ENCODE results near the gene SLC4A9. TPM values are rescaled to one million over a fixed set of nuclear protein-coding genes. Genes with fewer than 3 reads are reported as not detected.
A peak's percentile ranks its signal among the peaks of the same experiment; 100 is the strongest.

Gene SLC4A9
- total and polyA plus RNA-seq, 2 donors: 0.06 to 0.11 TPM

DNA sequence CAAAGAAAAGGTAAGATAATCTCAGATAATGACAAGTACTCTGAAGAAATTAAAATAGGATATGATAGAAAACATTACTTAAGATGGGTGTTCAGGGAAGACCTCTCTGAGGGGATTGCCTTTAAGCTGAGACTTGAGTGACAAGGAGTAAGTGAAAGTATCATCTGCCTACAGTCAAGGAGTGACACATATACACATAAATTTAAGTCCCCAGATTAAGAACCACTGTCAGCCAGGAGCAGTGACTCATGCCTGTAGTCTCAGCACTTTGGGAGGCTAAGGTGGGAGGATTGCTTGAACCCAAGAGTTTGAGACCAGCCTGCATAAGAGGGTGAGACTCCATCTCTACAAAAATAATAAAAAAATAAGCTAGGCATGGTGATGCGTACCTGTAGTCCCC, 22.0 kb downstream of the SLC4A9 start:
- Histone ChIP-seq H3K4me3 (ENCODE audit: low read depth, low read length) (no peak overlapping the region), H3K36me3 (ENCODE audit: insufficient read depth) (no peaks in the 10 kb centered on the region), H3K27ac (ENCODE audit: low read depth) (no peak overlapping the region), H3K4me1 (ENCODE audit: insufficient read depth) (no peaks in the 10 kb centered on the region)
- 93% methylated on average over 1 of the region's 1 CpG for WGBS
- no peak for DNase-seq (ENCODE audit: extremely low spot score)

DNA sequence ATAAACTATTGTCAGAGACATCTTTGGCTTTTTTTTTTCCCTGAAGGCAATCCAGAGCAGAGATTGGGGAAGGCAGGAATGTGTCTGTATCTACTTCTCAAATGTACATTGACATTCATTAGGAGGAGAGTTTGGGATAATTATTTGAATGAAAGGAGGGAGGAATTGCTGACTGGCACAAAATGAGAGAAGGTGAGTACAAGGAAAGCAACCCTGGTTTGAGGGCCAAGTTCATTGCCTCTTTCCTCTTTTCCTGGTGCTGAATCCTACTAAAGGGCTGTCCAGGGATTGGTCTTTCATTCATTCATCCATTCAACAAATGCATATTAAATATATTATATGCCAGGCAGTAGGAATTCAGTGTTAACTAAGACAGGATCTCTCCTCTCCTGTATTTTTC, 22.9 kb downstream of the SLC4A9 start:
- Histone ChIP-seq H3K27ac (ENCODE audit: low read depth) (no peak overlapping the region), H3K36me3 (ENCODE audit: insufficient read depth) (no peaks in the 10 kb centered on the region), H3K4me1 (ENCODE audit: insufficient read depth) (no peaks in the 10 kb centered on the region), H3K4me3 (ENCODE audit: low read depth, low read length) (no peak overlapping the region)
- no peak for DNase-seq (ENCODE audit: extremely low spot score)

DNA sequence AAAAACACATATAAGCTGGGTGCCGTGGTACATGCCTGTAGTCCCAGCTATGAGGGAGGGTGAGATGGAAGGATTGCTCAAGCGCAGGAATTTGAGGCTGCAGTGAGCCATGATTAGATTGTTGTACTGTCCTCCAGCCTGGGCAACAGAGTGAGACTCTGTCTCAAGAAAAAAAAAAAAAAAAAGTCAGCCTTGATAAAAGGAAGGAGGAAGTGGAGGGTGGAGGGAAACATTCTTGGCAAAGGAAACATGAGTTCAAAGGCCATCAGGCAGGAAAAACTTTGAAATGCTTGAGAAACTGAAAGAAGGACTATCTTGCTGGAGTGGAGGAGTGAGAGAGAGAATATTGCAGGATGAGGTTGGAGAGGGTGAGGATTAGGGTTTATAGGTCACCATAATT, 23.3 kb downstream of the SLC4A9 start:
- 84% methylated on average over 2 of the region's 2 CpGs for WGBS
- Histone ChIP-seq H3K4me1 (ENCODE audit: insufficient read depth) (no peaks in the 10 kb centered on the region), H3K27ac (ENCODE audit: low read depth) (no peak overlapping the region), H3K4me3 (ENCODE audit: low read depth, low read length) (no peak overlapping the region), H3K36me3 (ENCODE audit: insufficient read depth) (no peaks in the 10 kb centered on the region)
- no peak for DNase-seq (ENCODE audit: extremely low spot score)

DNA sequence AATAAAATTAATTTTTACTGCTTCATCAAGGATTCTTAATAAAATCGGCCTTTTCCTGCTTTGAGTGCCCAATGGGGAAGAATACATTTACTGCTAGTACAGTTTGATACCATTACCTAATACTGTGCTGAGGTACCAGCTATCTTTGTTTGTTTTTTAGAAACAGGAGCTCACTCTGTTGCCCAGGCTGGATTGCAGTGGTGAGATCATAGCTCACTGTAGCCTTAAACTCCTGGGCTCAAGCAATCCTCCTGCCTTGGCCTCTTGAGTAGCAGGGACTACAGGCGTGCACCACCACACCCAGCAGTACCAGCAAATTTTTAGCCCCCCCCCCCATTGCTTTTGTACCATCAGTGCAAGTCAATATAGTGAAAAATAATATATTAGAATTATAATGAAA, 28.1 kb downstream of the SLC4A9 start:
- Histone ChIP-seq H3K4me1 (ENCODE audit: insufficient read depth) (no peaks in the 10 kb centered on the region), H3K27ac (ENCODE audit: low read depth) (no peak overlapping the region), H3K36me3 (ENCODE audit: insufficient read depth) (no peaks in the 10 kb centered on the region), H3K4me3 (ENCODE audit: low read depth, low read length) (no peak overlapping the region)
- no peak for DNase-seq (ENCODE audit: extremely low spot score)
- WGBS: 88% methylated on average over 2 of the region's 2 CpGs

DNA sequence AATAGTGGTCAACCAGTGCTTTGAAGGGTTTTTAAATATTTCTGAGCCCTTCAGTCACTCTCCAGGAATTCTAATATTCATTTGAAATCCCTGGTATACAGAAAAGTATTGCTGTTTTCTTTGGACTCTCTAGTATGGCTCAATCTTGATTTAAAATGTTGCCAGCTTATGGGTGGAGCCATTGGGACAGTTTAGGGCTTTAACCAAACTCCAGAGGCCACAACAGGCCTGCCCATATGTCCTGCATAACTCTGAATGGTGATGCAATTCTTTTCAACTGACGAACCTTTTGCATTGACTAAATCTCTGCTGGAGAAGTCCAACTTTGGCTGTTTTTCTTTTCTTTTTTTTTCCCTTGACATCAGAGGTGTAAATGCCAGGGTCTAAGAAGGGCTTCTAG, 31.3 kb downstream of the SLC4A9 start:
- DNase-seq (ENCODE audit: extremely low spot score): no peak
- Histone ChIP-seq H3K4me3 (ENCODE audit: low read depth, low read length) (no peak overlapping the region), H3K36me3 (ENCODE audit: insufficient read depth) (no peaks in the 10 kb centered on the region), H3K4me1 (ENCODE audit: insufficient read depth) (no peaks in the 10 kb centered on the region), H3K27ac (ENCODE audit: low read depth) (no peak overlapping the region)
- 82% methylated on average over 1 of the region's 1 CpG for WGBS

DNA sequence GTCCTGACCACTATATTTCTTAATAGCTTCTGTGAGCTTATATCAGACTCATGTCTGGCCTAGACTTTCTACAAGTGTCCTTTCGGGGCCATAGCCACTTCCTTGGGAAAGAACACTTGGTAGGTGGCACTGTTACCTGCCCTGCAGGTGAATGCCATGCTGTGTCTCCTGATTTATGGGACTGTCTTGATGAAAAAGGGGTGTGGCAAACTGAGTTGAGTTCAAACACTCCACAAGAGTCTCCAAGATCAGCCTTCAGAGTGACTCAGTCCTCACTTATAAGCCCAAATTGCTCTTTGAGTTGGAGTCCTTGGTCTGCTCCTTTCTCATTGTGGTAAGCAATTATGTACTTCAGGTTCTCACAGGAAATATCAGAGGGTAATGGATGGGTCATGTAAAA, 31.7 kb downstream of the SLC4A9 start:
- no peak overlapping the region for H3K4me3 ChIP-seq (ENCODE audit: low read depth, low read length)
- H3K27ac ChIP-seq (ENCODE audit: low read depth): no peak overlapping the region
- no peaks in the 10 kb centered on the region for H3K36me3 ChIP-seq (ENCODE audit: insufficient read depth)
- no peak for DNase-seq (ENCODE audit: extremely low spot score)
- H3K4me1 ChIP-seq (ENCODE audit: insufficient read depth): no peaks in the 10 kb centered on the region
- 97% methylated on average over 1 of the region's 1 CpG for WGBS

DNA sequence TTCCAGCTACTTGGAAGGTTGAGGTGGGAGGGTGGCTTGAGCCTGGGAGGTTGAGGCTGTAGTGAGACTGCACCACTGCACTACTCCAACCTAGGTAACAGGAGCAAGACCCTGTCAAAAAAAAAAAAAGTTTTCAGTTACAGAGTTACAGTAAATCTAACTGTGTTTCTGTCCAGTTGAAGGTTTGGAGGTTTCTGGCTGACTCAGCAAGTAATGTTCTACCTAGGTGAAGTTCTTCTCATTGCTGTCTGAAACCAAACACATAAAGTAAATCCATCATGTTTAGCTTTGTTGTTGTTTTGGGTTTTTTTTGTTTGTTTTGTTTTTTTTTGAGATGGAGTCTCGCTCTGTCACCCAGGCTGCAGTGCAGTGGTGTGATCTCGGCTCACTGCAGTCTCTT, 33.7 kb downstream of the SLC4A9 start:
- Histone ChIP-seq H3K27ac (ENCODE audit: low read depth) (no peak overlapping the region), H3K36me3 (ENCODE audit: insufficient read depth) (no peaks in the 10 kb centered on the region), H3K4me1 (ENCODE audit: insufficient read depth) (no peaks in the 10 kb centered on the region), H3K4me3 (ENCODE audit: low read depth, low read length) (no peak overlapping the region)
- DNase-seq (ENCODE audit: extremely low spot score): no peak
- 99% methylated on average over 2 of the region's 2 CpGs for WGBS

DNA sequence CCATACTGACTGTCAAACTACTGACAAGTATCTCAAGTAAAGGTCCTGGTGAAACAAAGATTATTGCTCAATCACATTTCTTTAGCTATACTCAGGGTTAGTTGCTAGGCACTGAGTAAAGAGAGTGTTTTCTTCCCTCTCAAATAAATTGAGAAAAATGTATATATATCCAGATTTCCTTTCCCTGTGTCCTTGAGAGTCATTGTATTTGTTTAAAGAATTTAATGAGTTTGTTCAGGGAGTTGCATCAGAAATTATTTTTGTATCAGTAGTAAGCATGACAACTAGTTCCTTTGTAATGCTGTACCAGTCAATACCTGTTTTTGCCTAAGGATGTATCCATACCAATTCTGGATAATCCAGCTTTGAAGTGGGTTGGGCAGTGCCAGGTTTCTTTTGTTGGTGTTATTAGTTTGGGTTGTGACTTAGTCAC, 38.4 kb downstream of the SLC4A9 start:
- no peak overlapping the region for H3K27ac ChIP-seq (ENCODE audit: low read depth)
- no peaks in the 10 kb centered on the region for H3K36me3 ChIP-seq (ENCODE audit: insufficient read depth)
- no peak for DNase-seq (ENCODE audit: extremely low spot score)

DNA sequence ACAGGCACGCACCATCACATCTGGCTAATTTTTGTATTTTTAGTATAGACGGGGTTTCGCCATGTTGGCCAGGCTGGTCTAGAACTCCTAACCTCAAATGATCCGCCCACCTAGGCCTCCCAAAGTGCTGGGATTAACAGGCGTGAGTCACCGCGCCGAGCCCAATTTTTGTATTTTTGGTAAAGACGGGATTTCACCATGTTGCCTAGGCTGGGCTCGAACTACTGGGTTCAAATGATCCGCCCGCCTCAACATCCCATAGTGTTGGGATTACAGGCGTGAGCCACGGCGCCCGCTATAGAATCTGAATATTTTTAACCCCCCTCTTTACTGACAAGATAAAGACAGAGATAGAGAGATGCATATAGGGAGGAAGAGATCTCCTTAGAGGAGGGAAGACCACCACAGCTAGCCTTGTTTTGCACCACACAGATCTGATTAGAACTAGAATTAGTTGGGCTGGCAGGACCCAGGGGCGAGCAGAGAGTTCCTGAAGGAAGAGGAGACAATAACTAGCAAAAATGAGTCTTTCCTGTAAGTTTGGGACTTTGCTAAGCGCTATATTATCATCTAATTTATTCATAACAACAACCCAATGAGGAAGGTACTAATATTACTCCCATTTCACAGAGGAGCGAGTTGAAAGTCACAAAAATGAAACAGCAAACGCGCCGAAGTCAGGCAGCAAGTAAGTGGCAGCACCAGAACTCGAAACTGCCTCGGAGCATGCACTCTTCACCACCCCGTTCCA, 40.2 kb downstream of the SLC4A9 start:
- Histone ChIP-seq H3K4me3 (ENCODE audit: low read depth, low read length) (peak overlapping the region; percentile 50), H3K27ac (ENCODE audit: low read depth) (peak overlapping the region; percentile 79), H3K4me1 (ENCODE audit: insufficient read depth) (no peaks in the 10 kb centered on the region), H3K36me3 (ENCODE audit: insufficient read depth) (no peaks in the 10 kb centered on the region)
- DNase-seq (ENCODE audit: extremely low spot score): no peak
- WGBS: 34% methylated on average over 25 of the region's 25 CpGs

More for the DNA sequence above, 38.4 kb downstream of the SLC4A9 start:
- Histone ChIP-seq H3K4me3 (ENCODE audit: low read depth, low read length) (no peak overlapping the region), H3K4me1 (ENCODE audit: insufficient read depth) (no peaks in the 10 kb centered on the region)

DNA sequence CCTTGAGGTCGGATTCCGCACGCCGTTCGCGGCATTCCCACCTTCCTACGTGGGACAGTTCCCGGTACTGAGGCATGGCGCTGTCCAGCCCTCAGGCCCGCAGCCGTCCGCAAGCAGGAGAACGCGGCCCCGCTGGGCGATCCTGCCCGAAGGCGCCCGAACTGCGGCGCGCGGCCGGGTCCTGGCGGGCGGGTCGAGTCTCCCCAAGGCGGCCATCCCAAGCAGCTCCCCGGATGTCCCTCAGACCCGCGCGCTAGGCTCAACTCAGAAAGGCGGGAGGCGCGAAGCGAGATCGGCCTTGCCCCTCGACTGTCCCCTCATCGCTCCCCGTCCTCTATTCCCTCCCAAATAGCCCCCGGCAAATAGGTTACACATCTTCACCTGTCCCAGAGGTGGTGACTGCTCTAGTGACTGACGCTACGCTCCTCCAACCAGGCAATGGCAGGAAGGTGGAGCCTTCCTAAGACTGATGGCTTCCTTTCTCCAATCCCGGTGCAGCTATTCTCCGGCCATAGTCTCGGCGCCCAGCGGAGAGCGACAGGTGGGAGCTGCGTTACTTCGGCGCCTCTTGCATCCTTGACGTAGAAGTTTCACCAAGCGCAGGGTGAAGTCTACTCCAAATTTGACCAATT, 40.9 kb downstream of the SLC4A9 start:
- WGBS: under 1% methylated on average over 54 of the region's 54 CpGs
- no peaks in the 10 kb centered on the region for H3K4me1 ChIP-seq (ENCODE audit: insufficient read depth)
- H3K4me3 ChIP-seq (ENCODE audit: low read depth, low read length): peak overlapping the region; percentile 50

DNA sequence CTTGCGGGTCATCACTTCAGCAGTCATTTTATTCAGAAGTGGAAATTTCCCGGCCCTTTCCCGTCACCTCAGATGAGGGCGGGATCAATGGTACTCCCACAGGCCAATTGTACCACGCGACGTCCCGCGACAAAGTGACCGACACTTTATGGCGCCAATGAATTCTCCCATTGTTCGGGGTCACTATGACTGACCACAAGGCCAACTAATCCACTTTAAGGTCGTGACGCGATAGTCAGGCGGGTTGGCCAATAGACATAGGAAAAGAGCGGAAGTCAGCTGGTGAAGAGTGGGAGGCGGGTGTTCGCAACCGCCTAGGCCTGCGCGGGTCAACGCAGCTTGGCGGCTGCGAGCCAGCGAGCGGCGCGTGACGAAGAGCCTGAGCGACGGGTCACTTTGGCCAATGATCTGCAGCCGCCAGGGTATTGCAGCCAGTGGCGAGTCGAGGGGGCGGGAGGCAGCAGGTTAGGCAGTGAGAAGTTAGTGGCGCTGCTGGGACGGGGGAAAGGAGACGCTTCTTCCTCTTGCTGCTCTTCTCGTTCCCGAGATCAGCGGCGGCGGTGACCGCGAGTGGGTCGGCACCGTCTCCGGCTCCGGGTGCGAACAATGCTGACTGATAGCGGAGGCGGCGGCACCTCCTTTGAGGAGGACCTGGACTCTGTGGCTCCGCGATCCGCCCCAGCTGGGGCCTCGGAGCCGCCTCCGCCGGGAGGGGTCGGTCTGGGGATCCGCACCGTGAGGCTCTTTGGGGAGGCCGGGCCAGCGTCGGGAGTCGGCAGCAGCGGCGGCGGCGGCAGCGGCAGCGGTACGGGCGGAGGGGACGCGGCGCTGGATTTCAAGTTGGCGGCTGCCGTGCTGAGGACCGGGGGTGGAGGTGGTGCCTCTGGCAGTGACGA, 41.6 kb downstream of the SLC4A9 start, which contains the start of gene ANKHD1:
Gene ANKHD1 (plus strand): TSS at position 472 of the 896 bp plus-strand sequence. CDS start 135 bp downstream, at position 607.
- no peaks in the 10 kb centered on the region for H3K4me1 ChIP-seq (ENCODE audit: insufficient read depth)
- H3K4me3 ChIP-seq (ENCODE audit: low read depth, low read length): peak within 1 kb of the TSS; percentile 83
- H3K27ac ChIP-seq (ENCODE audit: low read depth): peak within 1 kb of the TSS; percentile 91
- peak; percentile 100 for DNase-seq (ENCODE audit: extremely low spot score)
- H3K36me3 ChIP-seq (ENCODE audit: insufficient read depth): no peaks in the 10 kb centered on the region
- WGBS: under 1% methylated on average over 83 of the region's 83 CpGs

More for the DNA sequence above, 40.9 kb downstream of the SLC4A9 start:
- peak; percentile 93 for DNase-seq (ENCODE audit: extremely low spot score)
- H3K27ac ChIP-seq (ENCODE audit: low read depth): peak overlapping the region; percentile 79
- H3K36me3 ChIP-seq (ENCODE audit: insufficient read depth): no peaks in the 10 kb centered on the region

DNA sequence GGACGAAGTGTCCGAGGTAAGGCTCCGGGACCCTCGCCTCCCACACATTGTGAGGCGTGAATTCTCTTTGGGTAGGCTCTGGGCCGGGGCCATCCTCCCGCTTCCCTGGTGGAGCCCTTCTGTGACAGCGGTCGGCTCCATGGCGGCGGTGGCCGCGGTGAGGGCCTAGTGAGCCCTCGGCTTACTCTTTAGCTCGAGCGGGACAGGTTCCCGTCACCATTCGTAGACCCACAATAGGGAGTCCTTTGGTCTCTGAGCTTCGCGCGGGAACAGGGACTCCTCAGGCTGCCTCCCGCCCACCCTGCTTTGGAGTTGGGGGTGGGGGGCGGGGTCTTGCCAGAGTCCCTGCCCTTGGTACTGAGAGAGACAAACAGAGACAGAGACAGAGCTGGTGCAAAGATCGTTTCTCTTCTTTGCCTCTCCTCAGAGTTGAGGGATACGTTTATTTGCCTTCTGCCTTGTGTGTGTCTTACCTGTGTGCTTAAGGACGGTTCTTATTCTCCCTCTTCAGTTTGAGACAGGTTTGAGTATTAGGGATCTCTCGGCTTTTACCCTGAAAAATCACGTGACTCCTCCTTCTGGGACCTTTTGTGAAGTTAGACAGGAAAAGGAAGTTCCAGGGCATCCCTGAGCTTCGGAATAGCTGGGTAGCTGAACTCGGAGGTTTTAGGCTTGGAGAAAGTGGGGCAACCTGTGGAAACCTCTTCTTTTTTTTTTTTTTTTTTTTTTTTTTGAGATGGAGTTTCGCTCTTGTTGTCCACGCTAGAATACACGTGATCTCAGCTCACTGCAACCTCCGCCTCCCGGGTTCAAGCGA, 42.5 kb downstream of the SLC4A9 start:
- Histone ChIP-seq H3K4me1 (ENCODE audit: insufficient read depth) (no peaks in the 10 kb centered on the region), H3K27ac (ENCODE audit: low read depth) (peak overlapping the region; percentile 91), H3K4me3 (ENCODE audit: low read depth, low read length) (peak overlapping the region; percentile 83), H3K36me3 (ENCODE audit: insufficient read depth) (no peaks in the 10 kb centered on the region)
- peak; percentile 10 for DNase-seq (ENCODE audit: extremely low spot score)
- WGBS: 5% methylated on average over 36 of the region's 36 CpGs

DNA sequence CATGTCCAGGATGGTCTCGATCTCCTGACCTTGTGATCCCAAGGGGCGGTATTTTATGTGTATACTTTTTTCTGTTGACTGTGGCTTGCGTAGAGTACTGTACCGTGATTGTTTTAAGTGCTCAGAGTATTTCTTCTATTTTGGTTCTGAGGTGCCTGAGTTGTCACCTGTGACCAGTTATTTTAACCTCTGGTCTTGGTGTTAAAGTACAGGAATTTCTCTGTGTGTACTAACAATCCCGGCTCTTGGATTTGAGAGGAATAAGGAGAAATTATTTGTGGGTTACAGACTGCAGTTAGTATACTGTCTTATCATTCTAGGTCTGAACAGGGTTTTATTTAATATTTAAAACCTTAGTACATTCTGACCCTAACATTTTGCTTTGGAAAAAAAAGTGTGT, 43.6 kb downstream of the SLC4A9 start:
- H3K4me3 ChIP-seq (ENCODE audit: low read depth, low read length): no peak overlapping the region
- H3K36me3 ChIP-seq (ENCODE audit: insufficient read depth): no peaks in the 10 kb centered on the region
- 72% methylated on average over 5 of the region's 5 CpGs for WGBS
- H3K27ac ChIP-seq (ENCODE audit: low read depth): no peak overlapping the region
- H3K4me1 ChIP-seq (ENCODE audit: insufficient read depth): no peaks in the 10 kb centered on the region
- DNase-seq (ENCODE audit: extremely low spot score): no peak

Data from urinary bladder (tissue), 4 donors.